Measurements from ENCODE around the gene NRARP. TPM values are rescaled to one million over a fixed set of nuclear protein-coding genes. Genes with fewer than 3 reads are reported as not detected.

NRARP gene
- total and polyA plus RNA-seq, 2 of the 8 experiments (the other 6 are each of a cell fraction or from before 2014, with no cell fraction given), result 32.5 to 37.2 TPM

- no peak overlapping the region; a peak in 1 of 8 replicates for H3K4me3 ChIP-seq (ENCODE audit: extremely low read depth in 1 of 4, insufficient read depth in 2 of 4, low read depth in 3 of 4, low read length in 4 of 4)
- no peak overlapping the region for H3K56ac ChIP-seq (replicated peaks; ENCODE audit: insufficient read length, low read depth, low read length)
- H3K14ac ChIP-seq (ENCODE audit: insufficient read length), result no peak overlapping the region
- H4K20me1 ChIP-seq (replicated peaks in 1 of 2; ENCODE audit: control insufficient read depth in 1 of 2, insufficient read depth in 2 of 2, low read length in 2 of 2), result no peaks in the 10 kb centered on the region
- H3K9ac ChIP-seq (replicated peaks in 1 of 4; ENCODE audit: extremely low read depth in 1 of 4, low read depth in 3 of 4, low read length in 3 of 4), result no peak overlapping the region
- no peak overlapping the region for H3K4ac ChIP-seq (replicated peaks; ENCODE audit: insufficient read length, low read depth, low read length)
- no peak overlapping the region for H2AK5ac ChIP-seq (ENCODE audit: low read depth, low read length)
- H4K5ac ChIP-seq (ENCODE audit: insufficient read length, low read depth, low read length), result no peak overlapping the region
- H3K79me2 ChIP-seq (ENCODE audit: control insufficient read depth in 1 of 2, insufficient read depth in 2 of 2, low read length in 2 of 2), result no peaks in the 10 kb centered on the region
- no peak overlapping the region for H3K27ac ChIP-seq (ENCODE audit: low read depth, low read length)
- no peaks in the 10 kb centered on the region for H3K9me3 ChIP-seq (ENCODE audit: insufficient read depth in 2 of 2, low read depth in 1 of 2, low read length in 1 of 2)
- FAIRE-seq (no peak), DNase-seq (ENCODE audit: low read depth in 1 of 2, low spot score in 2 of 2) (peak in 1 of 2 experiments; percentile 49)
- peak overlapping the region in 1 of 2 experiments; percentile 26; a peak in 1 of 4 replicates for H3K4me2 ChIP-seq (ENCODE audit: insufficient read depth in 1 of 2, low read depth in 2 of 2, low read length in 2 of 2)
- peak overlapping the region; percentile 28 for H4K8ac ChIP-seq (ENCODE audit: extremely low read depth, insufficient read depth, low read length)
- no peak overlapping the region for H2BK120ac ChIP-seq (replicated peaks; ENCODE audit: low read depth, low read length)
- no peaks in the 10 kb centered on the region for H3K36me3 ChIP-seq (ENCODE audit: control insufficient read depth in 2 of 4, insufficient read depth in 4 of 4, low read length in 3 of 4)
- peaks cover 0 to 35% (median 15%) of the 10 kb centered on the region in 4 experiments; a peak in 6 of 7 replicates for H3K4me1 ChIP-seq (replicated peaks in 1 of 4; ENCODE audit: control insufficient read depth in 3 of 4, insufficient read depth in 4 of 4, low read length in 3 of 4)
- H3K27me3 ChIP-seq (replicated peaks in 1 of 4; ENCODE audit: control insufficient read depth in 3 of 4, extremely low read depth in 1 of 4, insufficient read depth in 3 of 4, low read length in 3 of 4), result peaks cover 0 to 4% (median 0%) of the 10 kb centered on the region in 4 experiments; a peak in 2 of 7 replicates
- H3K18ac ChIP-seq (ENCODE audit: extremely low read depth, low read length), result no peak overlapping the region; the same call in 1 of the 2 replicates
- H3K23me2 ChIP-seq (ENCODE audit: low read depth, low read length), result no peaks in the 10 kb centered on the region; the same call in 1 of the 2 replicates
- H2BK20ac ChIP-seq (ENCODE audit: low read length), result no peak overlapping the region
- no peak overlapping the region for H3K23ac ChIP-seq (ENCODE audit: insufficient read length)
- H3K79me1 ChIP-seq (ENCODE audit: low read depth, low read length), result no peaks in the 10 kb centered on the region
- peak overlapping the region; percentile 42 for H4K91ac ChIP-seq (replicated peaks; ENCODE audit: insufficient read length, low read length)
- WGBS, 2 experiments (ENCODE audit: extremely low coverage in 1 of 2, insufficient coverage in 1 of 2, insufficient read length in 1 of 2, insufficient replicate concordance in 2 of 2, low coverage in 1 of 2, low lambda C conversion rate in 2 of 2, missing lambda C conversion rate in 1 of 2), result 95% methylated on average over 17 of the region's 19 CpGs; no CpG with 5 or more reads in 1 of the 2 experiments
- H2BK5ac ChIP-seq (ENCODE audit: low read depth, low read length), result no peak overlapping the region
- H2AFZ ChIP-seq (ENCODE audit: low read length), result no peak overlapping the region
- POLR2A ChIA-PET (ENCODE audit: partially characterized antibody), result interaction anchor here (1.0 to 11.9 kb wide), 7 partner anchors 8 to 276 kb away, joined by 3 to 129 read pairs (median 3); partner anchors contain the start of genes NRARP and TUBB4B
- CTCF ChIA-PET (ENCODE audit: partially characterized antibody), result interaction anchor here (1.1 to 5.7 kb wide), 6 partner anchors 14 to 127 kb away, joined by 3 to 55 read pairs (median 5); partner anchors contain the start of genes EXD3, NOXA1 and NRARP
- H2BK15ac ChIP-seq (ENCODE audit: low read length), result peak overlapping the region; percentile 46; the same call in 1 of the 2 replicates
- H2BK12ac ChIP-seq (ENCODE audit: low read depth, low read length), result no peak overlapping the region
- TF ChIP-seq ZNF274 (IDR thresholded peaks at IDR 0.05; ENCODE audit: borderline replicate concordance, extremely low read depth, low read length) (no peak), RBBP5 (IDR thresholded peaks at IDR 0.05; ENCODE audit: borderline replicate concordance, low read depth, low read length) (no peak), BRCA1 (IDR thresholded peaks at IDR 0.05; ENCODE audit: low read depth, low read length) (no peak), YY1 (IDR thresholded peaks at IDR 0.05; ENCODE audit: low read depth, low read length) (no peak), TCF12 (IDR thresholded peaks at IDR 0.05; ENCODE audit: low read depth, low read length) (no peak), CHD2 (IDR thresholded peaks at IDR 0.05; ENCODE audit: low read length) (no peak), CEBPB (IDR thresholded peaks at IDR 0.05; ENCODE audit: low read depth, low read length) (no peak), EZH2 (IDR thresholded peaks at IDR 0.05; ENCODE audit: low read depth, low read length, severe bottlenecking) (no peak), BCL11A (IDR thresholded peaks at IDR 0.05; ENCODE audit: low read depth in 2 of 2, low read length in 2 of 2) (no peak), SRF (IDR thresholded peaks at IDR 0.05; ENCODE audit: low read depth, low read length) (no peak), POU5F1 (IDR thresholded peaks at IDR 0.05; ENCODE audit: low read depth, low read length) (no peak), PHF8 (conservative IDR thresholded peaks at IDR 0.05; ENCODE audit: low read depth, low read length) (no peak), TBP (IDR thresholded peaks at IDR 0.05; ENCODE audit: low read depth, low read length) (no peak), SIX5 (IDR thresholded peaks at IDR 0.05; ENCODE audit: low read depth, low read length) (no peak)
Measured at GRCh38 chr9:137317021-137317717, 15.1 kb upstream of the NRARP start.
